PC-9 (cell line): Measurements from ENCODE around the gene SDF2L1. TPM values are rescaled to one million over a fixed set of nuclear protein-coding genes. Genes with fewer than 3 reads are reported as not detected.
"Not testable (repeated sequence)": the region's sequence is repeated elsewhere in the genome, so short reads cannot be mapped to it uniquely, and the experiment has no call there.

ENCODE experiments used
- BruUV-seq: library from RNA; stranded (reverse); fragments of 400-500 nt; replicated peaks from 2 replicates; lab custom pipeline; 2021; lab: Mats Ljungman, UMichigan
- CTCF ChIA-PET: fragments of 300-600 bp; sonication (Branson Sonifier 250); formaldehyde crosslinking; loops from one replicate; lab custom pipeline; 2022; ENCODE audit warnings: antibody characterized with exemption; lab: Charles Lee
- POLR2A ChIA-PET: fragments of 300-600 bp; sonication (Branson Sonifier 250); formaldehyde crosslinking; loops from one replicate; lab custom pipeline; 2022; ENCODE audit warnings: antibody characterized with exemption; ENCODE audit not compliant: unreplicated experiment; lab: Charles Lee
- DNase-seq, 2 experiments: peaks; one replicate each; pipeline versions ENCODE4 v3.0.0 to v3.0.0-alpha.2; 2015 to 2022; ENCODE audit warnings: mixed read lengths in 1 of 2
- H2AFZ ChIP-seq: fragments of 200-600 bp; sonication (generic); 2 replicates; pipeline ENCODE4 v1.8.1; 2017; ENCODE audit warnings: antibody characterized with exemption
- H3F3A ChIP-seq: fragments of 200-600 bp; sonication (generic); 2 replicates; pipeline ENCODE4 v1.8.1; 2017; ENCODE audit warnings: antibody characterized with exemption, mild to moderate bottlenecking, low read depth; ENCODE audit not compliant: insufficient read depth
- H3K27ac ChIP-seq: fragments of 200-600 bp; sonication (generic); 2 replicates; pipeline ENCODE4 v1.6.1; 2016; ENCODE audit warnings: mixed run types
- H3K27me3 ChIP-seq: fragments of 200-600 bp; sonication (generic); 2 replicates; pipeline ENCODE4 v1.6.1; 2016; ENCODE audit warnings: low read depth, mixed run types; ENCODE audit not compliant: insufficient read depth
- H3K36me3 ChIP-seq: fragments of 200-600 bp; sonication (generic); 2 replicates; pipeline ENCODE4 v1.6.1; 2016; ENCODE audit warnings: low read depth, mixed run types
- H3K4me1 ChIP-seq: fragments of 200-600 bp; sonication (generic); replicated peaks from 2 replicates; pipeline ENCODE4 v1.6.1; 2016; ENCODE audit warnings: mixed run types; ENCODE audit not compliant: insufficient read depth
- H3K4me2 ChIP-seq: fragments of 200-600 bp; sonication (generic); 2 replicates; pipeline ENCODE4 v1.6.1; 2017; ENCODE audit warnings: mixed run types
- H3K4me3 ChIP-seq: fragments of 200-600 bp; sonication (generic); 2 replicates; pipeline ENCODE4 v1.6.1; 2016; ENCODE audit warnings: mixed run types
- H3K79me2 ChIP-seq: fragments of 200-600 bp; sonication (generic); 2 replicates; pipeline ENCODE4 v1.6.1; 2017; ENCODE audit warnings: low read depth, mixed run types
- H3K9me2 ChIP-seq: fragments of 200-600 bp; sonication (generic); 2 replicates; pipeline ENCODE4 v1.8.1; 2017; ENCODE audit warnings: mild to moderate bottlenecking; ENCODE audit not compliant: insufficient read depth
- H3K9me3 ChIP-seq: fragments of 200-600 bp; sonication (generic); 2 replicates; pipeline ENCODE4 v1.8.1; 2016; ENCODE audit warnings: low read depth; ENCODE audit not compliant: insufficient read depth
- H4K20me1 ChIP-seq: fragments of 200-600 bp; sonication (generic); 2 replicates; pipeline ENCODE4 v1.8.1; 2017; ENCODE audit not compliant: insufficient read depth
- EZH2 ChIP-seq: fragments of 200-600 bp; sonication (generic); IDR thresholded peaks from 2 replicates; pipeline ENCODE4 v1.8.0; 2017; ENCODE audit warnings: antibody characterized with exemption, low read depth
- intact Hi-C: fragments of 100-400 bp; cut with micrococcal nuclease; formaldehyde crosslinking; loops from one replicate; pipeline ENCODE4 v1.10.0; 2022; ENCODE audit not compliant: unreplicated experiment
- total RNA-seq: library from RNA; stranded (reverse); gene quantifications from 2 replicates; pipeline ENCODE4 v1.2.3, GENCODE V29; 2021
- TF ChIP-seq, protein P1 (sequence below): fragments of 200-600 bp; sonication (generic); conservative IDR thresholded peaks from 2 replicates; pipeline ENCODE4 v1.6.1; 2017; ENCODE audit warnings: mixed run types, antibody characterized with exemption, mild to moderate bottlenecking, moderate library complexity

Gene SDF2L1
- total RNA-seq, 1 experiment from 2014 or later = 22.5 TPM

DNA sequence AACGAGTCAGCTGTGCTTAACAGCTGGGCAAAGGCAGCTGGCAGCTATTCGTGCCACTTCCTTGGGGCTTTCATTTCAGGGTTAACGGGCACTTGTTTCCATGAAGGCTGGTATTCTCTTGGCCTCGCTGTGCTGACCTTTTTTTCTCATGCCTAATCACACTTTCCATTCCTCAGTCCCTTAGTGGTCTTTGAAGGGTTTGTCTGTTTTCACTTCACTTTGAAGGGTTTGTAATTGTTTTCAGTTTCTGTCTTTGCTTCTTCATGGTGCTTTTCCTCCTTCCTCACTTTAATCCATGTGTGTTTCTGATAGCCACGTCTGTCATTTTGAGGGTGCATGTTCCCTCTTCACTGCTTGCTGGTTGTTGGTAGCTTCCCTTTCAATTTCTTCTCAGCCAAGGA is 48.3 kb downstream of the SDF2L1 start:
- DNase-seq = no peak
- Histone ChIP-seq H3K9me3 (no peaks in the 10 kb centered on the region), H3K4me1 (no peaks in the 10 kb centered on the region), H3K27me3 (no peaks in the 10 kb centered on the region), H3K27ac (no peak overlapping the region), H4K20me1 (no peaks in the 10 kb centered on the region), H3K4me2 (no peak overlapping the region), H3K36me3 (no peaks in the 10 kb centered on the region), H3K9me2 (no peaks in the 10 kb centered on the region), H2AFZ (no peak overlapping the region), H3F3A (no peaks in the 10 kb centered on the region), H3K79me2 (no peaks in the 10 kb centered on the region), H3K4me3 (no peak overlapping the region)
- ChIA-PET POLR2A (no interaction called here), CTCF (no interaction called here)
- BruUV-seq = no TSS peak
- TF ChIP-seq, protein P1, sequence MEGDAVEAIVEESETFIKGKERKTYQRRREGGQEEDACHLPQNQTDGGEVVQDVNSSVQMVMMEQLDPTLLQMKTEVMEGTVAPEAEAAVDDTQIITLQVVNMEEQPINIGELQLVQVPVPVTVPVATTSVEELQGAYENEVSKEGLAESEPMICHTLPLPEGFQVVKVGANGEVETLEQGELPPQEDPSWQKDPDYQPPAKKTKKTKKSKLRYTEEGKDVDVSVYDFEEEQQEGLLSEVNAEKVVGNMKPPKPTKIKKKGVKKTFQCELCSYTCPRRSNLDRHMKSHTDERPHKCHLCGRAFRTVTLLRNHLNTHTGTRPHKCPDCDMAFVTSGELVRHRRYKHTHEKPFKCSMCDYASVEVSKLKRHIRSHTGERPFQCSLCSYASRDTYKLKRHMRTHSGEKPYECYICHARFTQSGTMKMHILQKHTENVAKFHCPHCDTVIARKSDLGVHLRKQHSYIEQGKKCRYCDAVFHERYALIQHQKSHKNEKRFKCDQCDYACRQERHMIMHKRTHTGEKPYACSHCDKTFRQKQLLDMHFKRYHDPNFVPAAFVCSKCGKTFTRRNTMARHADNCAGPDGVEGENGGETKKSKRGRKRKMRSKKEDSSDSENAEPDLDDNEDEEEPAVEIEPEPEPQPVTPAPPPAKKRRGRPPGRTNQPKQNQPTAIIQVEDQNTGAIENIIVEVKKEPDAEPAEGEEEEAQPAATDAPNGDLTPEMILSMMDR = no peak
- no peak for TF ChIP-seq EZH2
- intact Hi-C loops = no loop called here

DNA sequence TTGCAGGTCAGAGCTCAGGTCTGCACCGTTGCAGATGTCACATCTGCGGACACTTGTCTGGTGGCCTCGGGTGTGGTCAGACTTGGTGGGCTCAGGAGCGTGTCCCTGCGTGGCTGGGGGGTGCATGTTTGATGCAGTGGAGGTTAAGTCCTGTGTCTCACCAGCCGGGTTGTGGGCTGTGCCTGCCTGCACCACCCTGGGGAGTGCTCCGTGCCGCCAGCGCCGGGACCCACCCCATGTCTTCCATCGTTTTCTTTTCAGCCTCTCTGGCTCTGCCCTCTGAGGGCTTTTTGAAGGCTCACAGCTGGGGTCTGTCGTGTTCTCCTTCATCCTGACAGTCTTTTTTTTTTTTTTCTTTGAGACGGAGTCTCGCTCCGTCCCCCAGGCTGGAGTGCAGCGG is 49.7 kb downstream of the SDF2L1 start:
- H3K4me3 ChIP-seq = no peak overlapping the region
- H3K79me2 ChIP-seq = no peaks in the 10 kb centered on the region
- H3F3A ChIP-seq = no peaks in the 10 kb centered on the region
- H3K27ac ChIP-seq = no peak overlapping the region
- no peak for DNase-seq
- no peaks in the 10 kb centered on the region for H3K36me3 ChIP-seq
- BruUV-seq = no TSS peak
- intact Hi-C loops = no loop called here
- H4K20me1 ChIP-seq = no peaks in the 10 kb centered on the region
- no peak overlapping the region for H3K4me2 ChIP-seq
- no peaks in the 10 kb centered on the region for H3K9me3 ChIP-seq
- ChIA-PET CTCF (no interaction called here), POLR2A (no interaction called here)
- no peaks in the 10 kb centered on the region for H3K27me3 ChIP-seq
- TF ChIP-seq, protein P1 = no peak
- no peak for TF ChIP-seq EZH2
- H3K9me2 ChIP-seq = no peaks in the 10 kb centered on the region
- H3K4me1 ChIP-seq = no peaks in the 10 kb centered on the region
- H2AFZ ChIP-seq = no peak overlapping the region

DNA sequence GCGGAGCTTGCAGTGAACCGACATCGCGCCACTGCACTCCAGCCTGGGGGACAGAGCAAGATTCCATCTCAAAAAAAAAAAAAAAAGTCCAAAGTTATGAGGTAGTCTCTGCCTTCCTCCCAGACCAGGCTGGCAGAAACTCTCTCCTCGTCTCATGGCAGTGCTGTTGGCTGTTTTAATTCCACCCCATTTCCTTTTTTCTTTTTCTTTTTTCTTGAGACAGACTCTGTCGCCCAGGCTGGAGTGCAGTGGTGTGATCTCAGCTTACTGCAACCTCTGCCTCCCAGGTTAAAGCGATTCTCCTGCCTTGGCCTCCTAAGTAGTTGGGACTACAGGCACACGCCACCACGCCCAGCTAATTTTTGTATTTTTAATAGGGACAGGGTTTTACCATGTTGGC is 50.8 kb downstream of the SDF2L1 start:
- H3K4me3 ChIP-seq, H3K79me2 ChIP-seq, CTCF ChIA-PET, POLR2A ChIA-PET, H3F3A ChIP-seq, H2AFZ ChIP-seq, BruUV-seq, intact Hi-C loops, DNase-seq, H3K9me3 ChIP-seq, H3K27ac ChIP-seq, H4K20me1 ChIP-seq, H3K27me3 ChIP-seq, H3K36me3 ChIP-seq, H3K4me2 ChIP-seq, H3K4me1 ChIP-seq, H3K9me2 ChIP-seq: not testable (repeated sequence)

DNA sequence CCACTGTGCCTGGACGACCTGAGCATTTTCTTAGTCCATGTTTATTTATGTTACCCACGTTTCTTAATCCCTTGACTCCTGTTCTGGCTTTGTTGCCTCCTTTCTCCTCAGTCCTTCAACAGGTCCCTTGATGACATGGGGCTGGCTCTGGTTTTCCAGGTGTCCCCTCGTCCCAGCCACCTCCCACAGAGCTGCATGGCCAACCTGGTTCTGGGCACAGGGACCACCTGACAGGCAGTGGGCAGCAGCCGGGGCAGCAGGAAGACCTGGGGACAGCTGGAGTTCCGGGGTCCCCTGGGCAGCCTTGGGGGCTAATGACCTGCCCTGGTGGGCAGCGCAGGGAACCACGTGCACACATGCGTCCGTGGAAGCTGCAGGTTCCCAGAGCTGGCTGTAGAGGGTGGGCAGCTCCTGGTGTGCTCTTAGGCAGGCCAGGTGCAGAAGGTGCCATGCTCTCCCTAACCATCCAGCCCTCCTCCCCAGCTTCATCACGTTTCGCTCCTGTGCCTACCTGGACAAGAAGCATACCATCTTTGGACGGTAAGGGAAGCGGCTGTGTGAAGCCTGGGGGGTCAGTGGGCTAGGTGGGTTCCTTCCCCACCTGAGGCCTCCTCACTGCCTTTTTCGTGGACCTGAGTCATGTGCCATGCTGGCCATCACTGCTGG is 51.4 kb downstream of the SDF2L1 start:
- Histone ChIP-seq H2AFZ (no peak overlapping the region), H3K79me2 (no peaks in the 10 kb centered on the region), H4K20me1 (no peaks in the 10 kb centered on the region), H3K4me2 (no peak overlapping the region), H3K9me2 (no peaks in the 10 kb centered on the region), H3K9me3 (no peaks in the 10 kb centered on the region), H3F3A (no peaks in the 10 kb centered on the region), H3K4me1 (no peaks in the 10 kb centered on the region), H3K36me3 (no peaks in the 10 kb centered on the region), H3K4me3 (no peak overlapping the region), H3K27ac (no peak overlapping the region), H3K27me3 (no peaks in the 10 kb centered on the region)
- ChIA-PET POLR2A (no interaction called here), CTCF (no interaction called here)
- DNase-seq = no peak
- BruUV-seq = no TSS peak
- TF ChIP-seq, protein P1 = no peak
- no peak for TF ChIP-seq EZH2
- intact Hi-C loops = no loop called here
